ENCODE results near the gene GPRIN2.

GRCh38 chr10:46551701-46552525, 4.5 kb downstream of the GPRIN2 start:
- no peak for TF ChIP-seq CTCF (conservative IDR thresholded peaks at IDR 0.05; ENCODE audit: low read depth, low read length)
- TF ChIP-seq EZH2 (IDR thresholded peaks at IDR 0.05; ENCODE audit: low read length, unreplicated experiment): no peak

Measured in PC-3 (cell line).